ENCODE data around the gene FARS2.

GRCh38 chr6:5359417-5359816, 98.1 kb downstream of the FARS2 start:
- no peak for TF ChIP-seq POLR2A (IDR thresholded peaks at IDR 0.05; ENCODE audit: extremely low read depth, insufficient read length)
- no peak for TF ChIP-seq CTCF (IDR thresholded peaks at IDR 0.05; ENCODE audit: low read depth, low read length)
- no peak for TF ChIP-seq MAX (IDR thresholded peaks at IDR 0.05; ENCODE audit: low read depth, low read length)
- no peak for TF ChIP-seq MYC (IDR thresholded peaks at IDR 0.05; ENCODE audit: low read depth, low read length)

All from NB4 (cell line).